Measurements from ENCODE around the gene NHEJ1.

DNA sequence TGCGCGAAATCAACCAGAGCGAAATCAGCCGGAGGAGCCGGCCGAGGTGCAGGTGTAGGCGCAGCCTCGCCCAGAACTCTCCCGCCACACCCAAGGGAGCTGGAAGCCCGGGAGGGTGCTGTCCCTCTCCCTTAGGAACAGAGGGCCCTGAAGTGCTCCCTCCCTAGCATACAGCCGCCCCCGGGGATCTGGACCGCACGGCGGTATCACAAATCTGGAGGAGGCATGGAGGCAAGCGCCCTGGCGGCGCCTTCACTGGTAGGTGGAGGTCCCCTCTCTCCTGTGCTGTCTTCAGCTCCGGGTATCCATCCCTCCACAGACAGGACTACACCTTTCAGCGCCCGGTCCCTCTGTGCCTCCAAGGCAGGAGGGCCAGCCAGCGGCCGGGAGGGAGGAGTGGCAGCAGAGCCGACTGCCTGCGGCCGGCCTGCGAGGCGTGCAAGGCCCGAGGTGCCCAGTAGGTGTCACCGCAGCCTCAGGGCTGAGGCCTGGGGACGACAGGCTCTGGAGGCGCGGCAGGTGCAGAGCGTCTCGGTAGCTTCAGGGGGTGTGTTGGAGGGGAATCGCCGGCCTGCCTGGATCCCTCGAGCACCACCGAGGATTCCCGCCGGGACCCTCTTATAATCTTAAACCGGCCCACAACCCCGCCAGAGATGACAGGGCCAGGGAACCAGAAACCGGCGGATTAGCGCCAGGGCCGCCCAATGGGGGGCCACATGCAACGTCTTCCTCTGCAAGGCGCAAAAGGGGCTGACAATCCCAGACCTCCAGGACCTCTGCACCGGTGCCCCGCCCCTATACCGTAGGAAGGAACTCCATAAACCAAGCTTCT, 102.7 kb downstream of the NHEJ1 start:
- TF ChIP-seq GABPA (IDR thresholded peaks at IDR 0.05; ENCODE audit: low read depth, low read length), result no peak
- TF ChIP-seq GABPA (CRISPR knock-in tag; IDR thresholded peaks at IDR 0.05; ENCODE audit: low read depth), result no peak
- TF ChIP-seq, protein P1, sequence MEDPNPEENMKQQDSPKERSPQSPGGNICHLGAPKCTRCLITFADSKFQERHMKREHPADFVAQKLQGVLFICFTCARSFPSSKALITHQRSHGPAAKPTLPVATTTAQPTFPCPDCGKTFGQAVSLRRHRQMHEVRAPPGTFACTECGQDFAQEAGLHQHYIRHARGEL (CRISPR knock-in tag; IDR thresholded peaks at IDR 0.05), result no peak
- peak; percentile 76 for TF ChIP-seq YY1 (IDR thresholded peaks at IDR 0.05; ENCODE audit: insufficient read depth, insufficient replicate concordance, low read depth, low read length)
- TF ChIP-seq POLR2A (IDR thresholded peaks at IDR 0.05; ENCODE audit: insufficient read depth in 1 of 2, low read depth in 2 of 2, low read length in 2 of 2), result no peak
- TF ChIP-seq JUND (CRISPR knock-in tag; IDR thresholded peaks at IDR 0.05), result no peak
- TF ChIP-seq PRPF4 (IDR thresholded peaks at IDR 0.05; ENCODE audit: low read depth, low read length, poor library complexity, severe bottlenecking), result no peak
- no peak for TF ChIP-seq ZNF432 (CRISPR knock-in tag; IDR thresholded peaks at IDR 0.05; ENCODE audit: borderline replicate concordance)
- no peak; the same call in 1 of the 2 replicates for TF ChIP-seq ZNF230 (CRISPR knock-in tag; IDR thresholded peaks at IDR 0.05)
- no peak for TF ChIP-seq ZFP1 (CRISPR knock-in tag; IDR thresholded peaks at IDR 0.05)
- TF ChIP-seq MBD4 (IDR thresholded peaks at IDR 0.05; ENCODE audit: borderline replicate concordance, low read length), result no peak
- no peak for TF ChIP-seq THAP7 (CRISPR knock-in tag; IDR thresholded peaks at IDR 0.05)
- no peak for TF ChIP-seq KDM5A (IDR thresholded peaks at IDR 0.05; ENCODE audit: borderline replicate concordance, low read length)
- TF ChIP-seq, protein P2, sequence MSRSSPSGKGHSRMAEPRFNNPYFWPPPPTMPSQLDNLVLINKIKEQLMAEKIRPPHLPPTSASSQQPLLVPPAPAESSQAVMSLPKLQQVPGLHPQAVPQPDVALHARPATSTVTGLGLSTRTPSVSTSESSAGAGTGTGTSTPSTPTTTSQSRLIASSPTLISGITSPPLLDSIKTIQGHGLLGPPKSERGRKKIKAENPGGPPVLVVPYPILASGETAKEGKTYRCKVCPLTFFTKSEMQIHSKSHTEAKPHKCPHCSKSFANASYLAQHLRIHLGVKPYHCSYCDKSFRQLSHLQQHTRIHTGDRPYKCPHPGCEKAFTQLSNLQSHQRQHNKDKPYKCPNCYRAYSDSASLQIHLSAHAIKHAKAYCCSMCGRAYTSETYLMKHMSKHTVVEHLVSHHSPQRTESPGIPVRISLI (CRISPR knock-in tag; IDR thresholded peaks at IDR 0.05; ENCODE audit: borderline replicate concordance), result no peak
- TF ChIP-seq NFE2 (CRISPR knock-in tag; IDR thresholded peaks at IDR 0.05), result no peak

Measured in HepG2 (cell line).